Type B pancreatic cell (in vitro differentiated cells): ENCODE data around the gene DDAH2. TPM values are rescaled to one million over a fixed set of nuclear protein-coding genes. Genes with fewer than 3 reads are reported as not detected.

ENCODE experiments used
- DNase-seq: peaks from one replicate; pipeline ENCODE4 v3.0.0; 2021; ENCODE audit warnings: mixed read lengths; ENCODE audit not compliant: unreplicated experiment; ENCODE audit errors: extremely low spot score
- H3K27ac Mint-ChIP-seq: 2 replicates; pipeline ENCODE4 v1.8.0; 2021; ENCODE audit warnings: mild to moderate bottlenecking, mixed read lengths
- H3K27me3 Mint-ChIP-seq: 2 replicates; pipeline ENCODE4 v1.8.0; 2021; ENCODE audit warnings: mixed read lengths
- H3K36me3 Mint-ChIP-seq: 2 replicates; pipeline ENCODE4 v1.8.0; 2021; ENCODE audit warnings: mixed read lengths
- H3K4me1 Mint-ChIP-seq: one replicate; pipeline ENCODE4 v1.8.0; 2021; ENCODE audit warnings: mixed read lengths; ENCODE audit not compliant: unreplicated experiment
- H3K4me3 Mint-ChIP-seq: 2 replicates; pipeline ENCODE4 v1.8.0; 2021; ENCODE audit warnings: mild to moderate bottlenecking, mixed read lengths
- H3K9me3 Mint-ChIP-seq: 2 replicates; pipeline ENCODE4 v1.8.0; 2021; ENCODE audit warnings: mixed read lengths
- CTCF ChIP-seq: fragments of 200-600 bp; sonication (generic); conservative IDR thresholded peaks from 2 replicates; pipeline ENCODE4 v1.5.0; 2021; ENCODE audit warnings: antibody characterized with exemption, mild to moderate bottlenecking
- total RNA-seq: library from RNA; stranded (reverse); gene quantifications from 2 replicates; pipeline ENCODE4 v1.2.1, GENCODE V29; 2021; ENCODE audit warnings: low replicate concordance

Gene DDAH2
- total RNA-seq, 1 donor from 2014 or later = 138 TPM

- DNase-seq = no peak
- H3K36me3 Mint-ChIP-seq = peaks cover 18% of the 10 kb centered on the region
- H3K27me3 Mint-ChIP-seq = no peaks in the 10 kb centered on the region
- peaks cover 2% of the 10 kb centered on the region for H3K4me1 Mint-ChIP-seq
- H3K9me3 Mint-ChIP-seq = no peaks in the 10 kb centered on the region
- TF ChIP-seq CTCF = no peak
- no peak overlapping the region for H3K4me3 Mint-ChIP-seq
- no peak overlapping the region for H3K27ac Mint-ChIP-seq
Measured at GRCh38 chr6:31758281-31758680, 29.2 kb upstream of the DDAH2 start.

- Mint-ChIP-seq H3K4me1 (no peaks in the 10 kb centered on the region), H3K36me3 (no peaks in the 10 kb centered on the region), H3K9me3 (no peaks in the 10 kb centered on the region), H3K27me3 (no peaks in the 10 kb centered on the region), H3K27ac (no peak overlapping the region), H3K4me3 (no peak overlapping the region)
- TF ChIP-seq CTCF = no peak
- no peak for DNase-seq
Measured at GRCh38 chr6:31752739-31753319, 23.7 kb upstream of the DDAH2 start.

- no peak for DNase-seq
- TF ChIP-seq CTCF = no peak
Measured at GRCh38 chr6:31750411-31751022, 21.4 kb upstream of the DDAH2 start.

GRCh38 chr6:31749301-31750036 lies 20.4 kb upstream of the DDAH2 start:
- H3K9me3 Mint-ChIP-seq = no peaks in the 10 kb centered on the region
- DNase-seq = no peak
- no peak overlapping the region for H3K4me3 Mint-ChIP-seq
- H3K36me3 Mint-ChIP-seq = peaks cover 4% of the 10 kb centered on the region
- TF ChIP-seq CTCF = no peak
- peaks cover 11% of the 10 kb centered on the region for H3K4me1 Mint-ChIP-seq
- no peaks in the 10 kb centered on the region for H3K27me3 Mint-ChIP-seq
- H3K27ac Mint-ChIP-seq = no peak overlapping the region

More at GRCh38 chr6:31750411-31751022, 21.4 kb upstream of the DDAH2 start:
- Mint-ChIP-seq H3K27me3 (no peaks in the 10 kb centered on the region), H3K4me1 (peaks cover 5% of the 10 kb centered on the region), H3K9me3 (no peaks in the 10 kb centered on the region), H3K4me3 (no peak overlapping the region), H3K27ac (no peak overlapping the region), H3K36me3 (peaks cover 4% of the 10 kb centered on the region)

- Mint-ChIP-seq H3K27me3 (no peaks in the 10 kb centered on the region), H3K27ac (peak overlapping the region; percentile 46), H3K36me3 (peaks cover 8% of the 10 kb centered on the region), H3K4me1 (peaks cover 27% of the 10 kb centered on the region), H3K9me3 (no peaks in the 10 kb centered on the region), H3K4me3 (no peak overlapping the region)
- TF ChIP-seq CTCF = no peak
- no peak for DNase-seq
Measured at GRCh38 chr6:31744422-31744821, 15.3 kb upstream of the DDAH2 start.
